G401.6 (cell line): ENCODE data around the gene TENT4A.

Source experiments
- FAIRE-seq: peaks from 2 replicates; lab custom pipeline; 2012; peaks lifted over from hg19 to GRCh38; lab: Jason Lieb, UNC

TENT4A gene

DNA sequence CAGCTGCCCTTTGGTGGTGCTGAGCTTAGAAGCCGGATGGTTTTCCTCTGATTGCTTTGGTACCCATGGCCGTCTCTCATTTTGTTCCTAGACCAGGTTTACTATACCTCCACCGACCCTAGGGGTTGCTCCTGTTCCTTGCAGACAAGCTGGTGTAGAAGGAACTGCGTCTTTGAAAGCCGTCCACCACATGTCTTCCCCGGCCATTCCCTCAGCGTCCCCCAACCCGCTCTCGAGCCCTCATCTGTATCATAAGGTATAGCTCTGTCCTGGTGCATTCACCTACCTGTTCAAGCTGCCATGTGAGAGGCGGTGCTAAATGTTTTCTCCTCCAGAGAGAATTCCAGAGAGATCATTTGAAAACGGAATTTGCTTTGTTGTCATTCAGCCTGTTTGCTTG is 39.5 kb downstream of the TENT4A start:
- FAIRE-seq, result no peak

DNA sequence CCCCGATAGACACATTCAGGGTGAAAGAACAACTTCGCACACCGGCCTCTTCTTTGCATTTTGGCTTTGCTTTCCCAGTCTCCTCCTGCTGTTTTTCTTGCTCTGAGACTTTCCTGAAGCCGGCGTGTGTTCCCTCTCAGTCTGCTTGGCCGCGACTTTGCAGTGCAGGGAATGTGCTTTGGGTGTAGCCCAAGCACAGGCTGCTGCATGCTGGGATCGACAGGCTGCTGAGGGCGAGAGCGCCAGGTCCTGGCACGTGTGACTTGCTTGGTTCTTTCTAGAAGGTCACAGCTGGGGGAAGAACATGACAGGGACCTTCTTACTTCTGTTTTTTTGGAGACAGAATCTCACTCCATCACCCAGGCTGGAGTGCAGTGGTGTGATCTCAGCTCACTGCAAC is 40.6 kb downstream of the TENT4A start:
- no peak for FAIRE-seq

DNA sequence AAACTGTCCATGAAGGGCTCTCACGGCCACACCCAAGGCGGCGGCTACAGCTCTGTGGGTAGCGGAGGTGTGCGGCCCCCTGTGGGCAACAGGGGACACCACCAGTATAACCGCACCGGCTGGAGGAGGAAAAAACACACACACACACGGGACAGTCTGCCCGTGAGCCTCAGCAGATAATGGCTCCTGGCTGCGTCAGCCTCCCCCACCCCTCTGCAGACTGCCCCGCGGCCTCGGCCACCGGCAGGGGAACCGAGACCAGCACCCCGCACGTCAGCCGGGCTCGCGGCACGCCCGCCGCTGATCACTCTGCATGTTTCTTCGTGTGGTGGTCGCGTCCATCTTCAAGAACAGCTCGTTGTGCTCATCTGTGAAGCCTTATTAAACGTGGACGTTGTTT is 41.5 kb downstream of the TENT4A start:
- no peak for FAIRE-seq

DNA sequence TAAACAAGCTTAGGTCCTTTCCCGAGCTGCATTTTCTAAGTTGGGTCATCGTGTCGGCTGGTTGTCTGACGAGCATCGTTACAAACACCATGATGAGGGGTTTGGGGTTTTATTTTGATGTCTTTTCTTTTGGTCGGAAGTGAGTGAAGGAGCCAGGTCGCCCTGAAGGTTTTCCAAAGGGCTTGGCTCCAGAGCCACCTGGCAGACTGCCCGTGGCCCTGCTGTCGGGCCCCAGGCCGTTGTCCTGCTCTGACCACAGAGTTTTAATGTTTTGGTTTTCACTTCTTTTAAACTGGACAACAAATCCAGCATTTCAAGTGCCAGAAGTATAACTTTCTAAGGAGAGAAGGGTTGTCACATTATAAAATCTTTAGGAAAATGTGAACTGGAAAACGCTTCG is 42.3 kb downstream of the TENT4A start:
- FAIRE-seq, result no peak

DNA sequence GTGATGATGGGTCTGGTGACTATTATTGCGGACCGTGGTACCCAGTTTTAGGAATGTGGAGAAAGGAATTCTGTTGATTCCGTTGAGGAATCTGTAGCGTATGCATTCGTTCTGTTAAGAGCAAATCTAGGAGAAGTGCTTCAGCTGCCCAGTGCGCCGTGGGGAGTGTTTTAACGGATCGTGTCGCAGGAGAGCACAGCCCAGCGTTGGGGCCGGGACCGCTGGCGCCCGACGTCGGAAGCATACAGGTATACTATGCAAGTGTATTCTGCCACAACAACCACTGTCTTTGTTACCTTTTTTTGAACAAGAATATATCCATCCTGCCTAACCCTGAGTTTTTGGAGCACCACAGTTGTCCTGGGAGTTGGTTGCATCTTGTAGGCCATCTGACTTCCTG is 42.7 kb downstream of the TENT4A start:
- FAIRE-seq, result no peak

DNA sequence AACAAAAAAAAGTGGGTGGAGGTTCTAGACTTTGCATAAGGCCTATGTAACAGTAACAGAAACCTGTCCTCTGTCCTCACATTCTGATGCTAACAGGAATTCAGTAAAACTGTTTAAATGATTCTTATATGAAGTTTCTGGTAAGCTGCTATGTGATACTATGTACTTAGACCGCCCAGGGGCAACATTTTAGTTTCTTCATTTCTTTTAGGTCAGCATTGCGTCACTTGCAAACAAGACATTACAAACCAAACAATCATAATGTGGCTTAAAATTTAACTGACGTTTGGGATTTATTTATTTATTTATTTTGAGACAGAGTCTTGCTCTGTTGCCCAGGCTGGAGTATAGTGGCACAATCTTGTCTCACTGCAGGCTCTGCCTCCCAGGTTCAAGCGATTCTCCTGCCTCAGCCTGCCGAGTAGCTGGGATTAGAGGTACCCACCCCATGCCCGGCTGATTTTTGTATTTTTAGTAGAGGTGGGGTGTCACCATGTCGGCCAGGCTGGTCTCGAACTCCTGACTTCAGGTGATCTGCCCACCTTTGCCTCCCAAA is 44.3 kb downstream of the TENT4A start:
- FAIRE-seq, result no peak

DNA sequence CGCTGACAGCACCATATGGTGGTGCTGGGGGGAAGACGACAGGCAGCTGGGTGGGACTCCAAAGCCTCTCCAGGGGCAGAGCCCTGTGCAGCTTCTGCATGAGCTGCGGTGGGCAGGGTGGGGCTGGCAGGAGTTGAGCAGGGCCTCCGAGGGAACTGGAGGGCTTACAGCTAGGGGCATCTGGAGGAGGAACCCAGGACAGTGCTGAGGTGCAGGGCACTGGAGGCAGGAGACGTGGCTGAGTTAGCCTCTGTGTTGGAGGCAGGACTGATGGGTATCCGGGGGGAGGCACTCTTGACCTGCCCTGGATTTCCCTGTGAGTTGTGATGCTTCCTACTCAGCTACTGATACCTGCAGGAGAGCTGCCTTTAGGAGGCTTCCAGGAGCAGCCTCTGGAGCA is 45.0 kb downstream of the TENT4A start:
- FAIRE-seq, result no peak

DNA sequence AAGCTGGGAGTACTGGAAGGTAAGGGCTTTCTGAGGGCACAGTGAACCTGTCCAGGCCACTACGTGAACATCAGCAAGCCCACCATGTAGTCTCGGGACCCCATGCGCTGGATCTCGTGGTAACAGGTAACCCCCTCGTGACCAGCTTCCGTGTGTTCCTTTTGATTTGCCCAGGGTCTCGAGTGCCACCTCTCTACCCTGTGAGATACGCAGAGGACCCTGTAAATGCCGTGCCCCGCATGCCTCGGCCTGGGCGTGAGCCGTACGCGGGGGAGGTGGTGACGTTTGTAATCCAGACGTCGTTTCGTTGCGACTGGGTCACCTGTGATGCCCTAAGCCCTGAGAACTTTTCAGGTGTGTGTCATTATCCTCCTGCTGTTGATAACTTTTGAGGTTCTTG is 45.5 kb downstream of the TENT4A start:
- FAIRE-seq, result no peak

DNA sequence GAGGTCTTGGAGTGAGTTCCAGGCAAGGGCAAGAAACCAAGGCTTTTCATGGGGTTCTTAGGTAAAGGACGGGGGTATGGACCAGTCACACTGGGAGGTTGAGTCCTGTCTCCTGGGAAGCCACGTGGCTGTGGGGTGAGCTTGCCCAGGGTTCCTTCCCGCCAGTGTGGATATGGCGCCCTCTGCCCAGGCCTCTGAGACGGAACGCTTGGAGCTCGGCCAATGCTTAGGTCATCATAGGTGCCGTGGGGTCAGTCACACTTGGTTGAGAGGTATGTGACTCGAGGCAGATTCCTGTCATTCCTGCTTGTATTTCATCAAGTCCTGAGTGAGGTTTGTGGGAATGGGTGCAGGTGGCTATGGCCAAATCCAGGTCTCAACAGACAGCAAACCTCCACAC is 46.2 kb downstream of the TENT4A start:
- FAIRE-seq, result no peak

DNA sequence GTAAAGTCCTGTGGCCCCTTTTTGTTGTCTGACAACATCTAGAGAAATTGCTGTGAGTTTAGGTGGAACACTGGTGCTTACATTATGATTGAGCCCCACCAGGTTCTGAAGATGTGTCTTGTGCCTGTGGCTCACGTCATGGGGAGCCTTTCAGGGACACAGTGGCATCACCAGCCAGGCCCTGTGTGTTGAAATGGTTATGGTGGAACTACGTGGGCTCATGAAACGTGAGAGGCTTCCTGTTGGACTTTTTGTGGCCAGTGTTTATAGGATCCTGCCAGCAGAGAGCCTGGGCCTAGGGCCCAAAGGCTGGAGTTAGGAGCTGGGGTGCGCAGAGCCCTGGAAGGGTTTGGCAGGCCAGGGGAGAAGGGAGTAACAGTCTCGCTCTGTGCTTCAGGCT is 46.8 kb downstream of the TENT4A start:
- no peak for FAIRE-seq

DNA sequence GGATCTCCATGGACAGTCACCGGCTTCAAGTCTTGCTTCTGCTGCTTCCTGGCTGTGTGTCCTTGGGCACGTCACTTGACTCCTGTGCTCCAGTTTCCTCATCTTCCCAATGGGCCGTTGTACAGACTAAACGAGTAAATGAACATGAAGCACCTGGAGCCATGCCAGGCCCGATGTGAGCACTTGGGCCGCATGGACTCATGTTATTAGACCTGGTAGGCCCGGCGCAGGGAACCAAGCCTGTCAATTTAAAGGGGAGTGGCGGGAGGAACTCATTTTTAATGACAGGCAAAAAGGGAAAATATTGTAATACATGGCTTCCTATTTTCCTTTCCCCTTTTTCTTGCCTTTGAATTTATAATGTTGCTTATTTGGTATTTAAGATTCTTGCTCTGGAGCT is 47.5 kb downstream of the TENT4A start:
- no peak for FAIRE-seq

DNA sequence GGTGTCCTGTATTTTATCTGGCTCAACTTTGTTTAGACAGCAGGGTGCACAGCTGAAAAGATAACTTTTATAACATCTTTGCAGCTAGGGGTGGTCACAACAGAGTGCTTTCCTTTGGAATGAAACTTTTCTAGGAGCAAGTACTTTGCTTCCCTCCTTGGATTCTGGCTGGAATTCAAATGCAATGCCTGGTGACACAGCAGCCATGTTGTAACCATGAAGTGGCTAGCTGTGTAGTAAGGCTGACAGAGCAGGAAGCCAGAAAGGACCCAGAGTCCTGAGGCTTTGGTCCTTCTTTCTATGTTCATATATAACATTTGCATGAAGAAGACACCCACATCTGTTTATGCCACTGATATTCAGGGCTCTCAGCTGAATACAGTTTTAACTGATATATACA is 48.1 kb downstream of the TENT4A start:
- FAIRE-seq, result no peak

DNA sequence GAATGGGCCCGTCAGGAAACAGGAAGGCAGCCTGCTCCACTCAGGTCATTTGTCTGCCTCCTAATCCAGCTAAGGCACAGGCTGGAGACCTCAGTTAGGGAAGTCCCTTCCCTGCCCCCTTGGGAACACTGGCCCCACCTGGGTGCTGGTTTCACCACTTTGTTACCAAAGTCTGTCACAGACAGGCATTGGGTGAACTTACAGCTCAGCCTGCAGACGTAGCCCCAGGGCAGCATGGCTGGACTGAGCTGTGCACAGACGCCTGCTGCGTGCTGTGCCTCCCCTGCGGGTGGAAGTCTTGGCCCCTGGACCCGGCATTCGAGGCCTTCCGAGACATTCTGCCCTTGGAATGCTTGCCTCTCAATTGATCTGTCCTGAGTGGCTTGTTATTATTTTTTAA is 48.9 kb downstream of the TENT4A start:
- no peak for FAIRE-seq

DNA sequence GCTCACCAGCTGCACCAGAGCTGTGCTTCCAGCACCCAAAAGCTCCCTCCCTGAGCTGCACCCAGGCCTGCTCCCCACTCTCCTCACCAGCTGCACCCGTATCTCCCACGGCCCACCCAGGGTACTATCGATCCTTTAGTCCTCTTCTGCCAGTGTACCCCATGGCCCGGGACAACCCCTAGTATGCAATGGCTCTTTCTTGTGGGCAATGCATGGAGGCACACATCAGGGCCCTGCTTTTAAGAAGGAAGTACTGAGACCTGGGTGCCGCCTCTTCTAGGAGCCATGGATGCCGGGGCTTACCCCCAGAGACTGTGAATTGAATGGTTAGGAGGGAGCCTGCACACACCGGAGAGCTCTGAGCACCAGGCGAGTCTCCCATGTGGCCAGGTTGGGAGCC is 49.5 kb downstream of the TENT4A start:
- FAIRE-seq, result no peak

DNA sequence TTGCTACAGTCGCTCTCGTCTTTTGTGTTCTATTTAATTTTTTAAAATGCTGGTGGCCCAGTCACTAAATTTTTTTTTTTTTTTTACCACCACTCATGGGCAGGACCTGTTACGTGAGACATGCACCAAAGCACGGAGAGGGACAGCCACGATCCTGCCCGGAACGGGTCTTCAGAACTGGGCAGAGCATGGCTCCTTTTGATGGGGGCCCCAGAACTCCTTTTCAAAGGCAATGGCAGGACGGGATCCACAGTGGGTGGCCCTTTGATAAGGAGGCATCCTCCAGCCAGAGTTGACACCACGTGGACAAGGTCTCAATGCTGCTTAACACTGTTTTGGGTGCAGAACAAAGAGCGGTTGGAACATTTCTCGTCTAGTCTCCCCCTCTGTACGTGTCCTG is 50.0 kb downstream of the TENT4A start:
- FAIRE-seq, result no peak

DNA sequence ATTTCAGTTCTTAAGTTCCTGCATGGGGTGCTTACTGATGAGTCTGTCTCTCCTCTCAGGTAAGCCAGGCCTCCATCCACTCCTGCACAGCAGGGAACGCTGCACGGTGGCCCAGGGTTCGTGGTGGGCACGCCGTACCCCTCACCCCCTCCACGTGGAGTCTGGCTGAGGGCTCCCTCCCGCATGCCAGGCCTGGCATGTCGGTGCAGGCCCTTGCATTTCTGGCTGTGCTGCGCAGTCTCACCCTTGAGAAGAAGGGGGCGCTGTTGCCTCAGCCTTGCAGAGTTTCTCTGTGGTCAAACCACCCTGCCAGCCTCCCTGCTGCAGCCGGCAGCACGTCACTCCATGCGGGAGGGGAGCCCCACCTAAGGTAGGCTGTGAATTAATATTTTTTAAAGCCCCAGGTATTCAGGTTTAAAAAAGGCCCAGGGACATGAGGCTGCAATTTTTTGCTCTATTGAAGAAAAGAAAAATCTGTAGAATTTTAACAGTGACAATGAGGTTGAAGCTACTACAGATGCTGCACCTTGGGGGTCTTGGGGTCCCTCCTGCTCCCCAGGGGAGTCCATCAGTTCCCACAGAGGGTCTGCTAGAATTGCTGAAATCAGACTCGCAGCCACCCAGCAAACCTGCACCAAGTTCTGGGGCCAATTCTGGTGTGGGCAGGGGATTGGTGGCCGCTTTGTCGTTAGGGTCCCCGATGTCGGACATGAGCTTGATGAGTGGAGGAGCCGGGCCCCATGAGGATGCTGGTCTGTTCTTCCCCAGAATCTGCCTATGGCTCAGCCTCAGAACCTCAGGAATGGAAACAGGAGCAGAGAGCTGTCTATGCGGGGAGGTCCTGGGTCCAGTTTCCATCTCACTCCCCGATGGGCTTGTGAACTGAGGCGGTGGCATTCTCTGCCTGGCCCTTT is 52.6 kb downstream of the TENT4A start:
- FAIRE-seq, result no peak

DNA sequence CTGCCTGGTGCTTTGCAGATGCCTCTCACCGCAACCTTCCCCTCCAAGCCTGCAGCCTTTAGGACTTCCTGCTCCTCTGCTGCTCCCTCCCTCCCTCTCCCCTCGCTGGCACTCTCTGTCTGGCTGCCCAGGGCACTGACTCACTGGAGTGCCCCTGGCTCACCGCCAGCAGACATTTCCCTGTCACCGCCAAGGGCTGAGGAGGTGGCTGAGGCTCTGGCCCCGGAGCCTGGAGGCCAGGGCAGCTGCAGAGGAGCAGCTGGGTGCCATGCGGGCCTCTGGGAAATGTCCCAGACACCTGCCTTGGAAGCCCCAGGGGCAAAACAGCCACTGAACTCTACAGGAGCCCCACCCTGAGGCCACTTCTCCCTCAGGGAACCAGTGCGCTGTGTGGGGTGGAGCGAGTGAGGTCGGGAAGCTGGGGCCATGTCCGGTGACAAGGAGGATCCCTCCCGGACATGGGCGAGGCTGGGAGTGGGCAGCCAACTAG is 53.4 kb downstream of the TENT4A start:
- no peak for FAIRE-seq

DNA sequence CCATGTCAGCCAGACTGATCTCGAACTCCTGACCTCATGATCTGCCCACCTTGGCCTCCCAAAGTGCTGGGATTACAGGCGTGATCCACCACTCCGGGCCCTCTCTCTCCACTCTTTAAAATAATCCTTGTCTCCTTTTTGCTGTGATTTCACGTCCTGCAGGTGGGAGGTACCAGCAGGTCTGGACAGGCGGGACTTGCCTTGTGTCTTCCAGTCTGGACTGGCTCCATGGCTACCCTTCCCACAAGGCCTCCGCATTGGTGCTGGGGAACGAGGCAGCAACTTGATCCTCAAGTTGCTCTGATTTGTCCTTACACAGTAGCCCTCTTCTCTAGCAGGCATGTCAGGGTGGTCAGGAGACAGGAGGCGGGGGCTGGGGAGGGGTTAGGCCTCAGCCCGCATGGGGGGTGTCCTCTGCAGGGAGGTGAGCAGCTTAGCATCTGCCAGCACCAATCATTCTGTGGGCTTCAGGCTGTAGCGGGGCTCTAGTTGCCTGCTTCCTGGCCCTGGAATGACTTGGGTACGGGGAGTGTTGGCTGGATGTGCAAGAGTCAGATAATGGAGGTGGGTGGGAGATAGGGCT is 54.3 kb downstream of the TENT4A start:
- no peak for FAIRE-seq

DNA sequence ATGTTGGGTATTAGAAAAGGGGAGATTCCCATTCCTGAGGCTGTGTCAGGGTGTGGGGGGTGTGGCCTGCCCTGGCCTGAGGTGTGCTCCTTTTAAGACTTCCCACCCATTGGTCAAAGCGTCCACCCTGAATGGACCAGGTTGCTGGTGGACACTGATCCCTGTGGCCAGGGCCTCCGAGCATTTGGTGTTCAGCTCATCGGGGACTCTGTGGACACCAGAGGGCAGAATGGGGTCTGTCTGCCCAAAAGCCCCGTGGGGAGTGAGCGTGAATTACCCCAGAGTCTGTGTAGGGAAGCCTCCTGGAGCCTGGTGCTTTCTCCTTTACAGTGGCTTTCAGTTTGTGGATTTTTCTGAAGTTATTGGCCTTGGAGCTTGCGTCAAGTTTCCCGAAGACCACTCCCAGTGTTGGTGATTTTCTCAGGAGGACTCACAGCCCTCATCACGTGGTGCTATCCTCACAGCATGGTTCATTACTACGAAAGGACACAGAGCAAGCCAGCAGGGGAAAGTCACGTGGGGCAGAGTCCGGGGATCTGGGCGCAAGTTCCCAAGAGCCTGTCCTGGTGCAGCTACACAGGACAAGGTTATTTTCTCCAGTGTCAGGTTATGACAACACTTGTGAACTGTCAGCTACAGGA is 55.5 kb downstream of the TENT4A start:
- FAIRE-seq, result no peak

DNA sequence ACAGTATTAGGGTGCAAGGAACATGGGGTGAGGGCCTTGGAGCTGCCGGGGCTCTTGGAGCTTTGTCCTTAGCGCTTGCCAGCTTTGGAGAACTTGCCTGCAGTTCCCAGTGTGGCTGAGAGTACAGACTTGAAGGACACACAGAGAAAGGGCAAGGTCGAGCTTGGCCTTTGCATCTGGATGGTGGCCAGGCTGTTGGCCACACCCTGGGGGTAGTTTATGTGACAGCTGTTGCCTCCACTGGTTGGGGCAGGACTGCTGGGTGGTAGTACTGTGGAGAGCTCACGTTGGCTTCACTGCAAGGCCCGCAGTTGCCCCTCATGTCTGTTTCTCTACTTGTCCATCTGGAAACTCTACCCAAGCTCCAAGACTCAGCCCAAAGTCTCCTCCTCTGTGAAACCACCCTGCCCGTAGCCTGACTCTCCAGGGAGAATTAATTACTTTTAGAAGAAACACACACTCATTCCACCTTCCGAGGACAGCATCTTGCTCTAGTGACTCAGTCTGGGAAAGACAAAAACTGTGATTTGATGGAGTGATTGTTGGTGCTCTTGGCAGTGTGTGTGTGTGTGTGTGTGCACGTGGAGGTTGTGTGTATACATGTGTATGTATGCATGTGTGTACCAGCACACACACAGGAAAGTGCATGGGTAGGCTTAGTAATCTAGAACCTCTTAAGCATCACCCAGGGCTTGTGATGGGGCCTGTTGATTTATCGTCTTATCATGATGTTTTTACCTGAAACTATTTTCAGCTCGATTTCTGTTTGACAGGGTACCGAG is 57.8 kb downstream of the TENT4A start:
- no peak for FAIRE-seq

DNA sequence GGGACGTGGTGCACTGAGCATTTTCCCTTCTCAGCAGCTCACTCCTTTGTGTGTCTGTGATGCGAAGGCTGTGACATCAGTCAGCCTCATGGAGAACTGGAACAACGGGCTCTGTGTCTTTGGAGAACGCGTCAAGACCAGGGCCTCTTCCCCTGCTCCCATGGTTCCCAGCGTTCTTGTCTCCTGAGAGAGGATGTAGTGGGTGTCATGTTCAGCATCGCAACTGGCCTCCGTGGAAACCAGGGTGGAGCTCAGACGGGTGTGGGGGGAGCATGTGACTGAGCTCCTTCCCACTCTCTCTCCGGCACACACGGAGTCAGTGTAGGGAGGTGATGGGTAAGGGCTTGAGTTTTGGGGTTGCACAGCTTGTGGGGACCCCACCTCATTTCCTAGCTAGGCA is 59.7 kb downstream of the TENT4A start:
- no peak for FAIRE-seq

DNA sequence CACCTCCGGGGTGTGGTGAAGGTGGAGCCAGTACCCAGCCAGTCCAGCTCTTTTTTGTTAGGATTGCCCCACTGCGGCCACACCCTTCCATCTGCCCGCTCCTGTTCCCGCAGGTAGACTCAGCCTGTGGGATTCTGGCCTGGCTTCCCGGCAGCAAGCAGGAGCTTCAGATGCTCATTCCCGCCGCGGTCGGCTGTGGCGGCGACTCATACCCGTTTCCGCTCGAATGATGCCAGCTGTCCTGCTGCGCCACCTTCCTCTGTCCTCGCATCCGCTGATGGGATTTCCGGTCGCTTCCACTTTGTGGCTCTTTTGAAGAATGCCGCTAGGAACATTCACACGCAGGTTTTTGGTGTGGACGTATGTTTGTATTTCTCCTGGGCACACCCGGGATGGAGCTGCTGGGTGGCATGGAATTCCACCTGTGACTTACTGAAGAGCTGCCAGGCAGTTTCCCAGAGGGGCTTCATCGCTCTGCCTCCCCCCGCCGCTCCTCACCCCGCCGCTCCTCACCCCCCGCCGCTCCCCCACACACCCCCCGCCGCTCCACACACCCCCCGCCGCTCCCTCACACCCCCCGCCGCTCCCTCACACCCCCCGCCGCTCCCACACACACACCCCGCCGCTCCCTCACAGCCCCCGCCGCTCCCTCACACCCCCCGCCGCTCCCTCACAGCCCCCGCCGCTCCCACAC is 60.3 kb downstream of the TENT4A start:
- FAIRE-seq, result no peak
